Mucosa of descending colon (tissue), 3 donors: ENCODE measurements around the gene SART3. TPM values are rescaled to one million over a fixed set of nuclear protein-coding genes. Genes with fewer than 3 reads are reported as not detected.

Experiments used
- ATAC-seq: fragments of 200-7000 bp; cut with Tn5 transposase; one replicate; pipeline ENCODE4 v1.9.1; 2020; ENCODE audit warnings: mild to moderate bottlenecking, moderate library complexity
- DNase-seq, 3 donors: peaks; one replicate each; pipeline ENCODE4 v3.0.0-alpha.2; 2020
- H3K36me3 ChIP-seq: fragments of 200-600 bp; one replicate; pipeline ENCODE4 v1.8.0; 2021; ENCODE audit warnings: low read depth, mild to moderate bottlenecking
- H3K4me1 ChIP-seq: fragments of 200-600 bp; one replicate; pipeline ENCODE4 v1.8.0; 2021; ENCODE audit warnings: low read depth, mild to moderate bottlenecking
- H3K4me3 ChIP-seq: fragments of 200-600 bp; one replicate; pipeline ENCODE4 v1.8.0; 2021; ENCODE audit warnings: mild to moderate bottlenecking
- H3K9me3 ChIP-seq: fragments of 200-600 bp; one replicate; pipeline ENCODE4 v1.8.0; 2021; ENCODE audit warnings: mild to moderate bottlenecking
- CTCF ChIP-seq: fragments of 200-600 bp; IDR thresholded peaks from one replicate; pipeline ENCODE4 v1.8.0; 2022; ENCODE audit warnings: antibody characterized with exemption, mild to moderate bottlenecking
- intact Hi-C, 2 donors: fragments of 100-400 bp; cut with DNase I in 1 of 2; cut with micrococcal nuclease in 1 of 2; formaldehyde crosslinking; loops; one replicate each; pipeline versions ENCODE4 v1.11.0 to v1.11.1; 2022; cut with DNase I, micrococcal nuclease
- total RNA-seq, 3 donors: library from RNA; stranded (reverse); fragmentation: NEBNext Ultra II Directional in 2 of 3; extraction: Animal tissue kit (Norgen Biotek cat#: 25700) in 2 of 3; gene quantifications; one replicate each; pipeline versions ENCODE4 v1.2.1 to v1.2.4, GENCODE V29; 2021 to 2023
- donor health status: DM: no; HTN: no; CAD: no; lungs with moderate emphysema.
- donor health status: DM: no; HTN: no; CAD: no.
- donor health status: DM: no; HTN: yes; CAD: no.

SART3 gene
- total RNA-seq, 3 donors from 2014 or later: 42.0 to 47.7 (median 47.6) TPM

GRCh38 chr12:108595711-108596647 lies 35.0 kb upstream of the SART3 start:
- TF ChIP-seq CTCF: no peak
- no peaks in the 10 kb centered on the region for H3K9me3 ChIP-seq
- no peaks in the 10 kb centered on the region for H3K36me3 ChIP-seq
- ATAC-seq: no peak
- H3K4me3 ChIP-seq: no peak overlapping the region
- DNase-seq: no peak
- intact Hi-C loops: no loop called here
- no peaks in the 10 kb centered on the region for H3K4me1 ChIP-seq

GRCh38 chr12:108594960-108595710 lies 34.2 kb upstream of the SART3 start:
- H3K4me3 ChIP-seq: no peak overlapping the region
- intact Hi-C loops: no loop called here

GRCh38 chr12:108594323-108594903 lies 33.4 kb upstream of the SART3 start:
- intact Hi-C loops: no loop called here
- H3K9me3 ChIP-seq: no peaks in the 10 kb centered on the region
- no peak overlapping the region for H3K4me3 ChIP-seq
- ATAC-seq (no peak), DNase-seq (no peak)
- no peaks in the 10 kb centered on the region for H3K36me3 ChIP-seq
- no peak for TF ChIP-seq CTCF
- H3K4me1 ChIP-seq: no peaks in the 10 kb centered on the region

More at GRCh38 chr12:108594960-108595710, 34.2 kb upstream of the SART3 start:
- Histone ChIP-seq H3K36me3 (no peaks in the 10 kb centered on the region), H3K9me3 (no peaks in the 10 kb centered on the region), H3K4me1 (no peaks in the 10 kb centered on the region)
- DNase-seq (no peak), ATAC-seq (no peak)
- TF ChIP-seq CTCF: no peak

GRCh38 chr12:108592033-108592909 lies 31.3 kb upstream of the SART3 start:
- DNase-seq (no peak), ATAC-seq (no peak)

More at GRCh38 chr12:108592033-108592909, 31.3 kb upstream of the SART3 start:
- Histone ChIP-seq H3K4me3 (no peak overlapping the region), H3K36me3 (no peaks in the 10 kb centered on the region), H3K9me3 (no peaks in the 10 kb centered on the region), H3K4me1 (no peaks in the 10 kb centered on the region)
- intact Hi-C loops: no loop called here
- TF ChIP-seq CTCF: no peak
